SU-DHL-6 (cell line): ENCODE data around the gene TMPRSS4.

ENCODE experiments used
- H2AFZ ChIP-seq: fragments of 200-600 bp; sonication (generic); 2 replicates; pipeline ENCODE4 v1.6.1; 2014; ENCODE audit warnings: low read depth, mild to moderate bottlenecking, moderate library complexity, mixed read lengths, antibody characterized with exemption, low read length; ENCODE audit not compliant: severe bottlenecking
- H3F3A ChIP-seq: fragments of 200-600 bp; shearing (Covaris generic); 2 replicates; pipeline ENCODE4 v1.6.0; 2016; ENCODE audit warnings: antibody characterized with exemption, mild to moderate bottlenecking; ENCODE audit not compliant: insufficient read depth
- H3K27ac ChIP-seq: fragments of 200-600 bp; sonication (generic); 2 replicates; pipeline ENCODE4 v1.5.1; 2016; ENCODE audit warnings: low read depth, mild to moderate bottlenecking, low read length, moderate library complexity, mixed read lengths
- H3K27me3 ChIP-seq: fragments of 200-600 bp; sonication (generic), shearing (Covaris generic); 2 replicates; pipeline ENCODE4 v1.6.0; 2014; ENCODE audit warnings: mild to moderate bottlenecking, low read length
- H3K36me3 ChIP-seq: fragments of 200-600 bp; sonication (generic); 2 replicates; pipeline ENCODE4 v1.6.1; 2014; ENCODE audit warnings: mild to moderate bottlenecking, low read length, mixed read lengths
- H3K4me2 ChIP-seq: fragments of 300-600, 200-600 bp; shearing (Covaris generic), sonication (generic); 2 replicates; pipeline ENCODE4 v1.6.0; 2014; ENCODE audit warnings: low read length, low read depth, mild to moderate bottlenecking; ENCODE audit not compliant: poor library complexity, severe bottlenecking
- H3K4me3 ChIP-seq: fragments of 200-600 bp; sonication (generic); 2 replicates; pipeline ENCODE4 v1.5.1; 2014; ENCODE audit warnings: antibody characterized with exemption, low read length, mild to moderate bottlenecking, mixed read lengths; ENCODE audit not compliant: insufficient read depth, poor library complexity, severe bottlenecking
- H3K79me2 ChIP-seq: fragments of 200-600 bp; sonication (generic); 2 replicates; pipeline ENCODE4 v1.6.1; 2014; ENCODE audit warnings: mild to moderate bottlenecking, low read length, moderate library complexity; ENCODE audit not compliant: insufficient read depth
- H3K9ac ChIP-seq: fragments of 200-600 bp; sonication (generic); 2 replicates; pipeline ENCODE4 v1.7.0; 2014; ENCODE audit warnings: mild to moderate bottlenecking, low read length
- H3K9me2 ChIP-seq: fragments of 200-600 bp; sonication (generic); replicated peaks from 2 replicates; pipeline ENCODE4 v1.6.1; 2014; ENCODE audit warnings: low read length; ENCODE audit not compliant: insufficient read depth
- H3K9me3 ChIP-seq: fragments of 200-600 bp; sonication (generic); 2 replicates; pipeline ENCODE4 v1.6.1; 2014; ENCODE audit warnings: low read length, mixed read lengths; ENCODE audit not compliant: insufficient read depth
- H4K20me1 ChIP-seq: fragments of 200-600 bp; sonication (generic); 2 replicates; pipeline ENCODE4 v1.6.1; 2014; ENCODE audit warnings: low read depth, mild to moderate bottlenecking, antibody characterized with exemption, low read length, moderate library complexity, mixed read lengths
- EZH2phosphoT487 ChIP-seq: fragments of 200-600 bp; sonication (generic), shearing (Covaris generic); conservative IDR thresholded peaks from 2 replicates; pipeline ENCODE4 v1.6.1; 2018; ENCODE audit warnings: mild to moderate bottlenecking, antibody characterized with exemption, low read length, moderate library complexity, mixed read lengths
- TF ChIP-seq, protein P1 (sequence below): fragments of 200-600 bp; sonication (generic); IDR thresholded peaks from one replicate; pipeline ENCODE4 v1.5.1; 2017; ENCODE audit warnings: antibody characterized with exemption, mild to moderate bottlenecking, low read length, moderate library complexity; ENCODE audit not compliant: insufficient read depth, poor library complexity, severe bottlenecking

Gene TMPRSS4

DNA sequence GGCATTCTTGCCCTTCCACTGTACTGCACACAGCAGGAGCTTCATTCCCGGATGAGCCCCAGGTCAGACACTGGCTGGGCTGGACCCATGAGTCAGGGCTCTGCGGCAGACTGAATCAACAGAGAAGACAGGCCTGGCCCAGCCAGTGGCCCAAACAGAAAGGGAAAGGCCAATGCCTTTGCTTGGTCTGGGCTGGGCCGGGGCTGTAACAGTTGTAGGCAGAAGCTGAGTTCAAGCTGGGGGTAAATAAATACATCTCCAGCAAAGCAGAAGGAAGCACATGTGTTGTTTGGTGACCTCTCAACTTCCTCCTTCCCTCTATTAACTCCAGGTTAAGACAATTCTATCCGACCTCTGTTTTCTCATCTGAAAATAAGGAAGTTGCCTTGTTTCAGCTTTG is 11.7 kb downstream of the TMPRSS4 start:
- no peaks in the 10 kb centered on the region for H3F3A ChIP-seq
- H3K27ac ChIP-seq, result no peak overlapping the region
- H3K4me2 ChIP-seq, result no peak overlapping the region
- H3K9me3 ChIP-seq, result peaks cover 16% of the 10 kb centered on the region; the same call in 1 of the 2 replicates
- no peak overlapping the region for H3K9ac ChIP-seq
- no peak overlapping the region for H2AFZ ChIP-seq
- H4K20me1 ChIP-seq, result no peaks in the 10 kb centered on the region
- no peaks in the 10 kb centered on the region for H3K79me2 ChIP-seq
- H3K4me3 ChIP-seq, result no peak overlapping the region
- H3K36me3 ChIP-seq, result no peaks in the 10 kb centered on the region
- no peaks in the 10 kb centered on the region for H3K27me3 ChIP-seq
- no peaks in the 10 kb centered on the region for H3K9me2 ChIP-seq
- TF ChIP-seq, protein P1, sequence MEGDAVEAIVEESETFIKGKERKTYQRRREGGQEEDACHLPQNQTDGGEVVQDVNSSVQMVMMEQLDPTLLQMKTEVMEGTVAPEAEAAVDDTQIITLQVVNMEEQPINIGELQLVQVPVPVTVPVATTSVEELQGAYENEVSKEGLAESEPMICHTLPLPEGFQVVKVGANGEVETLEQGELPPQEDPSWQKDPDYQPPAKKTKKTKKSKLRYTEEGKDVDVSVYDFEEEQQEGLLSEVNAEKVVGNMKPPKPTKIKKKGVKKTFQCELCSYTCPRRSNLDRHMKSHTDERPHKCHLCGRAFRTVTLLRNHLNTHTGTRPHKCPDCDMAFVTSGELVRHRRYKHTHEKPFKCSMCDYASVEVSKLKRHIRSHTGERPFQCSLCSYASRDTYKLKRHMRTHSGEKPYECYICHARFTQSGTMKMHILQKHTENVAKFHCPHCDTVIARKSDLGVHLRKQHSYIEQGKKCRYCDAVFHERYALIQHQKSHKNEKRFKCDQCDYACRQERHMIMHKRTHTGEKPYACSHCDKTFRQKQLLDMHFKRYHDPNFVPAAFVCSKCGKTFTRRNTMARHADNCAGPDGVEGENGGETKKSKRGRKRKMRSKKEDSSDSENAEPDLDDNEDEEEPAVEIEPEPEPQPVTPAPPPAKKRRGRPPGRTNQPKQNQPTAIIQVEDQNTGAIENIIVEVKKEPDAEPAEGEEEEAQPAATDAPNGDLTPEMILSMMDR, result no peak
- no peak for TF ChIP-seq EZH2phosphoT487

DNA sequence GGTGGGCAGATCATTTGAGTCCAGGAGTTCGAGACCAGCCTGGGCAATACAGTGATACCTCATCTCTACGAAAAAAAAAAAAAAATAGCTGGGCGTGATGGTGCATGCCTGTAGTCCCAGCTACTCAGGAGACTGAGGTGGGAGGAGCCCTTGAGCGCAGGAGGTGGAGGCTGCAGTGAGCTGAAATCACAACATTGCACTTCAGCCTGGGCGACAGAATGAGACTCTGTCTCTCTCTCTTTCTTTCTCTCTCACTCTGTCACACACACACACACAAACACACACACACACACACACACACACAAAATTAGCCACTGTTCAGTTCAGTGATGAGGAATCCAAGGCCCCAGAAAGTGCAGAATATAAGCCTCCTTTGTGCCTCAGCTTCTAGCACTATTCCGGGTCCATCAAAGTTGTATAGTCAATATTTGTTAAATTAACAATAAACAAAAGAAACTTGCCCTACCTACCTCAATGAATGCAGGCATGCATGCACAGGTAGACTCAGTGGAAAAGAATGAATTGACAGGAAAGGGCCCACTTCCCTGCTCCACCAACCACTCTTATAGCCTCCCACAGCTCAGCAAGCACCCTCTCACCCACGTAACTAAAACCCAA is 13.8 kb downstream of the TMPRSS4 start:
- H2AFZ ChIP-seq, result no peak overlapping the region

DNA sequence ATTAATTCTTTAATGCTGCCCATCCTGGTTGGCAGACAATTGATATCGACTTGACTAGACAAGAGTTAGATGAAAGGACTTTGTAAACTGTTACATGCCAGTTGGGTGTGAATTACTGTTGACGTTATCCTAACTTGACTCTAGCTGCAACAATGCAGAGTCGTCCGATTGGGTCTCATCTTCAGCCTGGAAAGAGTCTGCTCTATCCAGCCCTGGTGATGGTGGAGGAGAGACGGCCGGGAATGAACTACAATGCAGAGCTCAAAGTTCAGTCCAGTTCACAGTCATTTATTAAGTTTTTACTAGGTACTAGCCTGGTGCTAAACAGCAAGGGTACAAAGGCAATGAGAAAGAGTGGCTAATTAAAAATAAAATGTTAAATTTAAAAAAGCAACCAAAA is 14.8 kb downstream of the TMPRSS4 start:
- Histone ChIP-seq H3K9me2 (no peaks in the 10 kb centered on the region), H3K4me2 (no peak overlapping the region), H3K79me2 (no peaks in the 10 kb centered on the region), H3K9me3 (peaks cover 15% of the 10 kb centered on the region; the same call in 1 of the 2 replicates), H3K4me3 (no peak overlapping the region), H3K27ac (no peak overlapping the region), H3K27me3 (no peaks in the 10 kb centered on the region), H3F3A (no peaks in the 10 kb centered on the region), H4K20me1 (no peaks in the 10 kb centered on the region), H3K36me3 (no peaks in the 10 kb centered on the region), H2AFZ (no peak overlapping the region), H3K9ac (no peak overlapping the region)
- TF ChIP-seq EZH2phosphoT487, result no peak
- TF ChIP-seq, protein P1, result no peak

More for the DNA sequence above, 13.8 kb downstream of the TMPRSS4 start:
- TF ChIP-seq EZH2phosphoT487, result no peak
- TF ChIP-seq, protein P1, result no peak
- no peaks in the 10 kb centered on the region for H3K9me2 ChIP-seq
- H3K4me3 ChIP-seq, result no peak overlapping the region
- no peaks in the 10 kb centered on the region for H3F3A ChIP-seq
- H3K79me2 ChIP-seq, result no peaks in the 10 kb centered on the region
- H4K20me1 ChIP-seq, result no peaks in the 10 kb centered on the region
- H3K27ac ChIP-seq, result no peak overlapping the region
- no peak overlapping the region for H3K9ac ChIP-seq
- no peaks in the 10 kb centered on the region for H3K27me3 ChIP-seq
- H3K9me3 ChIP-seq, result peaks cover 16% of the 10 kb centered on the region; the same call in 1 of the 2 replicates
- H3K36me3 ChIP-seq, result no peaks in the 10 kb centered on the region
- no peak overlapping the region for H3K4me2 ChIP-seq
